Ovary (tissue), 9 donors: ENCODE data around the gene MRPL55. TPM values are rescaled to one million over a fixed set of nuclear protein-coding genes. Genes with fewer than 3 reads are reported as not detected.

Experiments
- DNase-seq, 5 donors: peaks; one replicate each; pipeline ENCODE4 v3.0.0-alpha.2; 2019 to 2020
- H3K27ac ChIP-seq, 2 donors: fragments of 200-600 bp; one replicate each; pipeline versions ENCODE4 v1.5.1 to v1.8.0; 2019 to 2022
- H3K27me3 ChIP-seq: fragments of 200-600 bp; one replicate; pipeline ENCODE4 v1.8.0; 2022
- H3K36me3 ChIP-seq: fragments of 200-600 bp; sonication (generic); one replicate; pipeline ENCODE4 v1.5.1; 2019
- H3K4me1 ChIP-seq: one replicate; pipeline ENCODE4 v1.8.1; 2013; ENCODE audit warnings: mild to moderate bottlenecking, moderate library complexity; ENCODE audit not compliant: insufficient read depth
- H3K4me3 ChIP-seq: fragments of 200-600 bp; sonication (generic); one replicate; pipeline ENCODE4 v1.5.1; 2017
- H3K9me3 ChIP-seq, 2 donors: fragments of 200-600 bp in 1 of 2; sonication (generic) in 1 of 2; one replicate each; pipeline versions ENCODE4 v1.5.1 to v1.8.1; 2013 to 2019; ENCODE audit warnings: mild to moderate bottlenecking in 1 of 2, moderate library complexity in 1 of 2
- EP300 ChIP-seq: sonication (generic); formaldehyde crosslinking; IDR thresholded peaks from one replicate; pipeline ENCODE4 v1.6.1; 2017; ENCODE audit warnings: antibody characterized with exemption
- POLR2A ChIP-seq: fragments of 450-650 bp; IDR thresholded peaks from one replicate; pipeline ENCODE4 v1.6.1; 2017; ENCODE audit warnings: antibody characterized with exemption, mild to moderate bottlenecking, moderate library complexity
- WGBS, 3 donors: extraction: QIAGEN DNeasy Blood & Tissue Kit in 1 of 3; methylation state at CpG; one replicate each; pipeline versions ENCODE4 v1.1.5 to v1.1.7; 2013 to 2017; 5-methylcytosine and 5-hydroxymethylcytosine counted together
- intact Hi-C, 4 donors: fragments of 100-400 bp; cut with DNase I; formaldehyde crosslinking; loops; one replicate each; pipeline versions ENCODE4 v1.11.0 to v1.15.1; 2022 to 2023
- polyA plus RNA-seq, 2 donors: library from polyadenylated mRNA; stranded (reverse); fragments of 200-250 nt in 1 of 2; fragments of 350-450 nt in 1 of 2; fragmentation: Illumina TruSeq in 1 of 2; extraction: RNeasy Lipid Tissue Mini Kit (QIAGEN cat#74804) in 1 of 2; gene quantifications; one replicate each; pipeline ENCODE4 v1.2.3, GENCODE V29; 2013 to 2014
- total RNA-seq, 7 donors: library from RNA; depleted of rRNA in 2 of 7; stranded (reverse); fragments of >200 nt in 2 of 7; fragmentation: NEBNext Ultra II Directional in 3 of 7; extraction: Animal tissue kit (Norgen Biotek cat#: 25700) in 3 of 7; gene quantifications; one replicate each; pipeline versions ENCODE4 v1.1.0 to v1.2.4, GENCODE V29; 2016 to 2023
- TF ChIP-seq, protein P1 (sequence below), 3 donors: fragments of 450-650 bp in 2 of 3; fragments of 200-600 bp in 1 of 3; IDR thresholded peaks; one replicate each; pipeline versions ENCODE4 v1.5.1 to v1.8.0; 2016 to 2022; ENCODE audit warnings: antibody characterized with exemption in 3 of 3, mild to moderate bottlenecking in 1 of 3
- donor health status: DM: no; HTN: no; CAD: no; lungs with moderate emphysema.
- donor health status: DM: no; HTN: no; CAD: no.
- donor health status: Bipolar disorder and iron deficiency.
- donor health status: DM: yes; HTN: yes; CAD: no.
- donor health status: DM: no; HTN: no; CAD: no.
- donor health status: DM: yes; HTN: yes; CAD: no.

MRPL55 gene
- total and polyA plus RNA-seq, 9 donors, result 14.6 to 98.5 (median 43.3) TPM

GRCh38 chr1:228082214-228082917, 26.7 kb downstream of the MRPL55 start, which contains the start of gene ARF1:
Gene ARF1 (plus strand): TSS chr1:228082708. CDS start chr1:228097115, 14,407 bp downstream.
- H3K27me3 ChIP-seq, result no peaks in the 10 kb centered on the region
- intact Hi-C loops, result loop anchor here in 1 of 4 donors (1.0 kb wide), 1 partner anchor 21 kb away; the partner anchor contains the start of gene C1orf35
- TF ChIP-seq EP300, result peak; percentile 21
- TF ChIP-seq, protein P1, sequence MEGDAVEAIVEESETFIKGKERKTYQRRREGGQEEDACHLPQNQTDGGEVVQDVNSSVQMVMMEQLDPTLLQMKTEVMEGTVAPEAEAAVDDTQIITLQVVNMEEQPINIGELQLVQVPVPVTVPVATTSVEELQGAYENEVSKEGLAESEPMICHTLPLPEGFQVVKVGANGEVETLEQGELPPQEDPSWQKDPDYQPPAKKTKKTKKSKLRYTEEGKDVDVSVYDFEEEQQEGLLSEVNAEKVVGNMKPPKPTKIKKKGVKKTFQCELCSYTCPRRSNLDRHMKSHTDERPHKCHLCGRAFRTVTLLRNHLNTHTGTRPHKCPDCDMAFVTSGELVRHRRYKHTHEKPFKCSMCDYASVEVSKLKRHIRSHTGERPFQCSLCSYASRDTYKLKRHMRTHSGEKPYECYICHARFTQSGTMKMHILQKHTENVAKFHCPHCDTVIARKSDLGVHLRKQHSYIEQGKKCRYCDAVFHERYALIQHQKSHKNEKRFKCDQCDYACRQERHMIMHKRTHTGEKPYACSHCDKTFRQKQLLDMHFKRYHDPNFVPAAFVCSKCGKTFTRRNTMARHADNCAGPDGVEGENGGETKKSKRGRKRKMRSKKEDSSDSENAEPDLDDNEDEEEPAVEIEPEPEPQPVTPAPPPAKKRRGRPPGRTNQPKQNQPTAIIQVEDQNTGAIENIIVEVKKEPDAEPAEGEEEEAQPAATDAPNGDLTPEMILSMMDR (IDR thresholded peaks at IDR 0.05), result peak in 1 of 3 donors; percentile 45
- TF ChIP-seq POLR2A, result peak; percentile 96
- DNase-seq, result peak; percentile 89 to 97 (median 95)
- peak within 1 kb of the TSS; percentile 99 for H3K4me3 ChIP-seq
- H3K27ac ChIP-seq, result peak within 1 kb of the TSS; percentile 97 to 99
- no peaks in the 10 kb centered on the region for H3K9me3 ChIP-seq
- peaks cover 21% of the 10 kb centered on the region for H3K4me1 ChIP-seq
- no peaks in the 10 kb centered on the region for H3K36me3 ChIP-seq
- 0 to 1% (median 1%) methylated on average over 47 to 87 of the region's 87 CpGs for WGBS, 3 donors

GRCh38 chr1:228081578-228082213, 27.4 kb downstream of the MRPL55 start:
- intact Hi-C loops, result loop anchor here in 1 of 4 donors (1.0 kb wide), 1 partner anchor 22 kb away; the partner anchor contains the start of gene C1orf35
- Histone ChIP-seq H3K4me1 (peaks cover 21% of the 10 kb centered on the region), H3K27ac (peak overlapping the region; percentile 18 to 97), H3K36me3 (no peaks in the 10 kb centered on the region), H3K27me3 (no peaks in the 10 kb centered on the region), H3K4me3 (peak overlapping the region; percentile 99), H3K9me3 (no peaks in the 10 kb centered on the region)
- WGBS, 3 donors, result 9 to 24% (median 10%) methylated on average over 13 to 31 of the region's 31 CpGs
- peak in 2 of 5 donors; percentile 42 to 51 for DNase-seq
- TF ChIP-seq, protein P1 (IDR thresholded peaks at IDR 0.05), result no peak
- TF ChIP-seq EP300 (no peak), POLR2A (no peak)

GRCh38 chr1:228081144-228081543, 28.0 kb downstream of the MRPL55 start:
- Histone ChIP-seq H3K4me1 (peaks cover 18% of the 10 kb centered on the region), H3K27ac (peak overlapping the region; percentile 18 to 97), H3K9me3 (no peaks in the 10 kb centered on the region), H3K27me3 (no peaks in the 10 kb centered on the region), H3K4me3 (peak overlapping the region; percentile 99), H3K36me3 (no peaks in the 10 kb centered on the region)
- peak in 3 of 5 donors; percentile 44 to 51 (median 48) for DNase-seq
- WGBS, 3 donors, result 76 to 85% (median 82%) methylated on average over 7 of the region's 7 CpGs
- intact Hi-C loops, result no loop called here
- no peak for TF ChIP-seq EP300
- TF ChIP-seq, protein P1 (IDR thresholded peaks at IDR 0.05), result no peak
- TF ChIP-seq POLR2A, result no peak

DNA sequence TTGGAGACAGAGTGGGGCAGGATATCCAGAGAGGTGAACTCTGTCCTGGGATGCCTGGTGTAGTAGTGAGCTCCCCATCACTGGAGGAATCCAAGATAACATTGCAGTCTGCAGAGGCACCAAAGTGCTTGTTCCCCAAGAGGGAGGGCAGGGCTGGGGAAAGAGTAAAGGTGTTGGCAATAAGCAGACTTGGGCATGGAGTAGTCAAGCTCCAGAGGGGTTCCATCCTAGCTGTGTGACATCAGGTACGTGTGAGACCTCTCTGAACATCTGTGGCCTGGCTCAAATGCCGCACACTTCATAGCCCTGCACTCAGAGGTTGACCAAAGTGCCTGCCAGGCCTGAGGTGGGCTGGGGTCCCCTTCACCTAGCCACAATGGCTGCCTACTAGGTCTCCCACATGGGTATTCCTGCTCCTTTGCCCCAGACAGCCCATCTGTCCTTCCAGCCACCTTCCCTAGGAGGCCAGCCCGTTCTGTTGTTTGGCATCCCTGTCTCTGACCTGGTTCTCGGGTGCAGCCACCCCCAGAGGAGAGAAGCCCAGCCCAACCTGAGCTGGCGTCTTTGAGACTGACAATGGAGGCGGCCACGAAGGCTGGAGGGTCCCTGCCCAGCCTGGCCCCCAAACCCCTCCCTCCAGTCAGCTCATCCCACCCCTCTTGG, 29.4 kb downstream of the MRPL55 start:
- intact Hi-C loops, result no loop called here
- Histone ChIP-seq H3K9me3 (no peaks in the 10 kb centered on the region), H3K4me1 (peaks cover 10% of the 10 kb centered on the region), H3K27me3 (no peaks in the 10 kb centered on the region), H3K27ac (no peak overlapping the region), H3K4me3 (no peak overlapping the region), H3K36me3 (no peaks in the 10 kb centered on the region)
- TF ChIP-seq POLR2A, result no peak
- TF ChIP-seq, protein P1 (IDR thresholded peaks at IDR 0.05), result no peak
- TF ChIP-seq EP300, result no peak
- peak in 3 of 5 donors; percentile 8 to 31 (median 21) for DNase-seq
- WGBS, 3 donors, result 79 to 86% (median 81%) methylated on average over 5 to 7 of the region's 7 CpGs
